Small intestine (tissue), 16 donors: ENCODE measurements around the gene CPSF2. TPM values are rescaled to one million over a fixed set of nuclear protein-coding genes. Genes with fewer than 3 reads are reported as not detected.
A peak's percentile ranks its signal among the peaks of the same experiment; 100 is the strongest.

ENCODE experiments used
- DNase-seq, 2 donors: peaks; one replicate each; pipeline versions ENCODE4 v3.0.0 to v3.0.0-alpha.2; 2013
- FAIRE-seq: peaks from 2 replicates; lab custom pipeline; 2012; peaks lifted over from hg19 to GRCh38; lab: Jason Lieb, UNC
- H3K27ac ChIP-seq, 3 donors: one replicate each; pipeline ENCODE4 v1.5.1; 2013; ENCODE audit warnings: low read length in 2 of 3, mild to moderate bottlenecking in 2 of 3, control low read depth in 1 of 3, inconsistent platforms in 1 of 3, low read depth in 1 of 3, moderate library complexity in 1 of 3
- H3K27me3 ChIP-seq, 3 donors: one replicate each; pipeline ENCODE4 v1.6.1; 2013; ENCODE audit warnings: low read length in 3 of 3, inconsistent platforms in 1 of 3; ENCODE audit not compliant: control insufficient read depth in 3 of 3, insufficient read depth in 3 of 3
- H3K36me3 ChIP-seq, 3 donors: one replicate each; pipeline ENCODE4 v1.6.1; 2013; ENCODE audit warnings: low read length in 3 of 3, inconsistent platforms in 1 of 3, low read depth in 1 of 3, mild to moderate bottlenecking in 1 of 3, moderate library complexity in 1 of 3; ENCODE audit not compliant: control insufficient read depth in 3 of 3, insufficient read depth in 2 of 3
- H3K4me1 ChIP-seq, 3 donors: one replicate each; pipeline ENCODE4 v1.6.1; 2013; ENCODE audit warnings: low read length in 2 of 3, inconsistent platforms in 1 of 3, low read depth in 1 of 3, mild to moderate bottlenecking in 1 of 3, moderate library complexity in 1 of 3; ENCODE audit not compliant: control insufficient read depth in 3 of 3, insufficient read depth in 2 of 3
- H3K4me3 ChIP-seq, 3 donors: one replicate each; pipeline ENCODE4 v1.5.1; 2013; ENCODE audit warnings: low read length in 3 of 3, control low read depth in 1 of 3, inconsistent platforms in 1 of 3, low read depth in 1 of 3, mild to moderate bottlenecking in 1 of 3, moderate library complexity in 1 of 3
- H3K9me3 ChIP-seq, 2 donors: one replicate each; pipeline ENCODE4 v1.6.1; 2013; ENCODE audit warnings: low read depth in 1 of 2, low read length in 1 of 2; ENCODE audit not compliant: control insufficient read depth in 2 of 2, insufficient read depth in 1 of 2
- WGBS, 3 donors: extraction: QIAGEN DNeasy Blood & Tissue Kit; methylation state at CpG; one replicate each; pipeline ENCODE4 v1.1.7; 2013; 5-methylcytosine and 5-hydroxymethylcytosine counted together
- long read RNA-seq, 10 donors: transcript quantifications; one replicate each; lab custom pipeline, GENCODE V29; 2026
- polyA plus RNA-seq, 4 donors: library from polyadenylated mRNA; stranded (reverse) in 3 of 4; unstranded in 1 of 4; fragments of 200-250 nt in 3 of 4; fragments of 120-200 nt in 1 of 4; gene quantifications; one replicate each; pipeline versions ENCODE4 v1.2.1 to v1.2.3, GENCODE V29; 2013
- donor health status: healthy with polysubstance abuse.
- donor health status: control.
- donor health status: control.
- donor health status: Bipolar disorder and iron deficiency.
- donor health status: healthy.

The CPSF2 gene
- polyA plus RNA-seq = 10 to 100 TPM in 3 of 4 donors, 1 to 10 TPM in 1; 5.8 to 28.4 (median 14.0) TPM
- long read RNA-seq, donor 1 = 0 reads
- long read RNA-seq, donor 2, full-length matches to known transcripts = 1 of 1 reads
- long read RNA-seq, donor 2, partial matches to known transcripts = 0 of 1 reads
- long read RNA-seq, donor 2, other reads (novel, unspliced or antisense) = 0 of 1 reads
- long read RNA-seq, donor 3, full-length matches to known transcripts = 3 of 3 reads
- long read RNA-seq, donor 3, partial matches to known transcripts = 0 of 3 reads
- long read RNA-seq, donor 3, other reads (novel, unspliced or antisense) = 0 of 3 reads
- long read RNA-seq, donor 4 = 0 reads
- long read RNA-seq, donor 5 = 0 reads
- long read RNA-seq, donor 6, full-length matches to known transcripts = 1 of 6 reads
- long read RNA-seq, donor 6, partial matches to known transcripts = 5 of 6 reads
- long read RNA-seq, donor 6, other reads (novel, unspliced or antisense) = 0 of 6 reads
- long read RNA-seq, donor 7 = 0 reads
- long read RNA-seq, donor 8 = 0 reads
- long read RNA-seq, donor 9 = 0 reads
- long read RNA-seq, donor 10 = 0 reads

DNA sequence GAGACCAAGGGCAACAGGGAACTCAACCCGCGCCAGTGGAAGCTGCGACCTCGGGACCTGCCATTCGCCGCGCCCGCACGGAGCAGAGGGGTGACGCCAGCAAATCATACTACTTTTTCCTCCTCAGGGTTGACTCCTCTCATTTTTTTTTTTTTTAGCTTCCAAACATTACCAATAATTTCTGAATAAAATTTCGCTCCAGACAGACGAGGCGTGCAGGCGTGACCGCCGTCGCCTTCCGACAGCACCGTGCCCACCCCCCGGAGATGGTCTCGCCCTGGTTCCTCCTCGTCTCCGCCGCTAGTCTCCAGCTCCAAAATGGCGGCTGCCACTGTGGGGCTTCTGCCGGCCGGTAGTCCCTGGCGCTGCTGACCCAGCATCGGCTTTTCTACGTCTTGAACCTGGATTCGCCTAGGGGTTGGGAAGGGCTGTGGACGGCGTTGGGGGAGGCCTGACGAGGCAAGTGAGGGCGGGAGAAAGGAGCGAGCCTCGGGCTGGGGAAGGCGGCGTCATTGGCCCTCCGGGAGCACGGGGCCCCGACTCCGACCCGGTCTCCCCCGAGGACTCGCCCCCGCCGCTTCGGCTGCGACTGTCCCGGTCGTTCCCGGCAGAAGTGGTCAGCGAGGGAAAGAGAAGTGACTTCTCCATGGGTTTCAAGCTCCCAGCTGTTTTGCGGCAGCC, at the start of gene CPSF2, which contains the start of gene NDUFB1:
TSS of gene CPSF2 (plus strand) at position 300 of the 681 bp plus-strand sequence. CDS start 9,016 bp downstream, outside the sequence.
TSS of gene NDUFB1 (minus strand) at position 37 of the 681 bp plus-strand sequence. CDS start 4,069 bp downstream, outside the sequence.
- no peaks in the 10 kb centered on the region for H3K27me3 ChIP-seq
- H3K4me1 ChIP-seq = peaks cover 0 to 15% (median 10%) of the 10 kb centered on the region in 3 donors
- FAIRE-seq = no peak
- no peaks in the 10 kb centered on the region for H3K9me3 ChIP-seq
- H3K4me3 ChIP-seq = peak within 1 kb of the TSS; percentile 75 to 91 (median 89)
- H3K27ac ChIP-seq = peak within 1 kb of the TSS; percentile 76 to 98 (median 86)
- 0 to 1% (median 0%) methylated on average over 46 to 55 of the region's 55 CpGs for WGBS, 3 donors
- peak; percentile 78 to 93 for DNase-seq
- peaks cover 0 to 10% (median 0%) of the 10 kb centered on the region in 3 donors for H3K36me3 ChIP-seq

DNA sequence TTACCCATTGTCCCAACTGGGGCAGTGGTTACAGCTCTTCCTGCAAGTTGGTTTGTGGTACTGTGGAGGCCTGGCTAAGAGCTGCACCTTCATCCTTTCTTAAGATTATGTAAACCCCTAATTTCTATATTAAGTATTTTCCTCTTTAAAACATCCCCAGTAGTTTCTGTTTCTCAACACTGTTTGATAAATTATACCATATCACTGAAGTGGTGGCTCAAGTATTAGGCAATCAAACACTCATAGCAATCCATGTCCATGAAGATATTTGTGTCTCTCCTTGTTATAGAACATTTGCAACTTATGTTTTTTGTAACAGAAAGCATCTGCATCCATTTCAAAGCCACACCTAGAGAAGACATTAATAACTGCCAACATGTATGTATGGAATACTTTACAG, 47.2 kb upstream of the CPSF2 start:
- Histone ChIP-seq H3K36me3 (peaks cover 2 to 26% (median 7%) of the 10 kb centered on the region in 3 donors), H3K27ac (no peak overlapping the region), H3K4me3 (no peak overlapping the region), H3K9me3 (no peaks in the 10 kb centered on the region), H3K27me3 (no peaks in the 10 kb centered on the region), H3K4me1 (no peaks in the 10 kb centered on the region)
- FAIRE-seq (no peak), DNase-seq (no peak)

DNA sequence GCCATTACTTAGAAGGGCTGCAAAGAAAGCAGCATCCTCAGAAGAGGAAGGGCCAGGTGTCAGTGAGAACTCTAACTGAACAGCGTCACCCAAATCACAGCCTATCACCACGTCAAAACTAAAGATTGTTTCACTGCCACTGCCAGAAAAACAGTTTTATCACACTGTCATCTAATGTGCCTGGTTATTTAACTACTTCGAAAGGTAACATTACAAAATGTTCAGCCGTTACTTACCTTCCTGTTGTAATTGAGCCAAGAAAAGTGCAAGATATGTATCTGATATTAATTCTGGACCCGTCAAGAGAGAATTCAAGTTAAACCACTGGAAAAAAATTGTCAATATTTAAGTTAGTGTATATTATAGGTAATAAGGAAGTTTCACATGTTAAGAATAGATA, 33.3 kb upstream of the CPSF2 start:
- H3K4me3 ChIP-seq = no peak overlapping the region
- DNase-seq (no peak), FAIRE-seq (no peak)
- no peaks in the 10 kb centered on the region for H3K9me3 ChIP-seq
- 90 to 93% (median 91%) methylated on average over 5 of the region's 5 CpGs for WGBS, 3 donors
- peaks cover 4 to 39% (median 10%) of the 10 kb centered on the region in 3 donors for H3K36me3 ChIP-seq
- no peaks in the 10 kb centered on the region for H3K27me3 ChIP-seq
- H3K4me1 ChIP-seq = no peaks in the 10 kb centered on the region
- no peak overlapping the region for H3K27ac ChIP-seq

DNA sequence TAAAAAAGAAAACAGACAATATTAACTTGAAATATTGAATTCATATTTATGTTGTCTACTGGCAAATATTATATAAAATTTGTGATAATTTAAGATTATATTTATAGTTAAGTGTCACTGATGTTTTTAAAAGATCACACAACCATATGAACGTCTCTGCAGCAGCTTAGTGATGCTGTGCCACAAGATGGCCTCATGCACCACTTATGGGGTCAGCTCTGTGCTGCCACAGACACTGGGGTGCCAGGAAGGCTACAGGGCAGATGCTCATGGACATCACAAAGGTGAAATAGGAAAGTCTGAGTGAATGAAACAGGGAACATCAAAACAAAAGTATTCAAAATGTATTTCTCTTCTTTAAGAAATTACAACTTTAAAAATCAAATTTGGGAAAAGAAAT, 28.4 kb upstream of the CPSF2 start:
- H3K4me3 ChIP-seq = no peak overlapping the region
- peaks cover 0 to 29% (median 4%) of the 10 kb centered on the region in 3 donors for H3K36me3 ChIP-seq
- no peaks in the 10 kb centered on the region for H3K27me3 ChIP-seq
- FAIRE-seq = no peak
- WGBS, 3 donors = 37 to 44% (median 40%) methylated on average over 1 of the region's 1 CpG
- no peaks in the 10 kb centered on the region for H3K9me3 ChIP-seq
- no peak overlapping the region for H3K27ac ChIP-seq
- H3K4me1 ChIP-seq = no peaks in the 10 kb centered on the region
- DNase-seq = no peak

DNA sequence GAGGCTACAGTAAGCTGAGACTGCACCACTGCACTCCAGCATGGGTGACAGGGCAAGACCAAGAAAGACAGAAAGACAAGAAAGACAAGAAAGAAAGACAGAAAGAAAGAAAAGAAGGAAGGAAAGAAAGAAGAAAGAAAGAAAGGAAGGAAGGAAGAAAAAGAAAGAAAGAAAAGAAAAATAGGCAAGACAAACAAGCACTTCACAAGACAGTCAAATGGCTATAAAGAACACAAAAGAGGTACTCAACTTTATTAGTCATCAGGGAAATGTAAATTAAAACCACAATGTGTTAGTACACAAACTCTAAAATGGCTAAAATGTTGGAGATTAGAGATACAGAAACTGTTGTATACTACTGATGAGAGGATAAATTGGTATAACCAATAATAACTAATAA, 22.0 kb upstream of the CPSF2 start:
- H3K9me3 ChIP-seq = no peaks in the 10 kb centered on the region
- H3K27me3 ChIP-seq = no peaks in the 10 kb centered on the region
- H3K36me3 ChIP-seq = peaks cover 0 to 7% (median 2%) of the 10 kb centered on the region in 3 donors
- H3K27ac ChIP-seq = no peak overlapping the region
- H3K4me1 ChIP-seq = no peaks in the 10 kb centered on the region
- no peak for DNase-seq
- no peak for FAIRE-seq
- no peak overlapping the region for H3K4me3 ChIP-seq

- DNase-seq (no peak), FAIRE-seq (no peak)
- Histone ChIP-seq H3K36me3 (peaks cover 0 to 4% (median 0%) of the 10 kb centered on the region in 3 donors), H3K9me3 (no peaks in the 10 kb centered on the region), H3K27me3 (no peaks in the 10 kb centered on the region), H3K4me3 (no peak overlapping the region), H3K27ac (no peak overlapping the region), H3K4me1 (peaks cover 0 to 4% (median 0%) of the 10 kb centered on the region in 3 donors)
- 80 to 87% (median 84%) methylated on average over 7 of the region's 7 CpGs for WGBS, 3 donors
These were observed 18.3 kb upstream of the CPSF2 start for GRCh38 chr14:92103363-92103989.

DNA sequence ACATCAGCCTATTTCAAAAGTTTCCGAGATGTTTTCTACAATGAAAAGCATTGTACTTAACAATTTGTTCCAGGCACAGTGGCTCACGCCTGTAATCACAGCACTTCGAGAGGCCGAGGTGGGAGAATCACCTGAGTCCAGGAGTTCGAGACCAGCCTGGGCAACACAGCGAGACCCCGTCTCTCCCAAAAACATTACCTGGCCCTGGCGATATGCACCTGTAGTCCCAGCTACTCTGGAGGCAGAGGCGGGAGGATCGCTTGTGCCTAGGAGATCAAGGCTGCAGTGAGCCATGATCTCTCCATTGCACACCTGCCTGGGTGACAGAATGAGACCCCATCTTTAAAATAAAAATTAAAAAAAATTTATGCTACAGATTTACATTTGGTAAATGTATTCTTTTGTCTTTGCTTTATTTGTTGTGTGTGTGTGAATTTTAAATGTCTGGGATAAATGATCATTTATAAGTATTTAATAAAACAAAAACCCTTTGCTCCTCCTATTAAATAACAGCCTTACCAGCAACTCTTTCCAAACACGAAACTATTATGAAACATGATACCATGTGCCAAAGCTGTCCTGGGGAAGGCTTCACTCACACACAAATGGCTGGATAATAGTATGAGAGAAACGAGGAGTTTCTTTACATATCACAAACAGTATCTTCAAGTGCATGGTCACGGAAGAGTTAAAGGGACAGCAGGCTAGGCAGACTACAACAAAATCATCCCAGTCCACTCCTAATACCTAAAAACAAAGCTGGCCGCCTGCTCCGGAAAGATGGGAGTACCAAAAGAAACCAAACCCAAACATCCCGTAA, 16.5 kb upstream of the CPSF2 start:
- H3K9me3 ChIP-seq = no peaks in the 10 kb centered on the region
- 53 to 60% (median 56%) methylated on average over 16 of the region's 16 CpGs for WGBS, 3 donors
- peak overlapping the region in 2 of 3 donors; percentile 91 for H3K27ac ChIP-seq
- peaks cover 0 to 4% (median 0%) of the 10 kb centered on the region in 3 donors for H3K4me1 ChIP-seq
- DNase-seq = no peak
- peaks cover 0 to 2% (median 0%) of the 10 kb centered on the region in 3 donors for H3K27me3 ChIP-seq
- H3K4me3 ChIP-seq = peak overlapping the region; percentile 93 to 96 (median 95)
- peaks cover 0 to 2% (median 0%) of the 10 kb centered on the region in 3 donors for H3K36me3 ChIP-seq
- no peak for FAIRE-seq
